GM12878 (cell line): ENCODE results near the gene COL4A2. TPM values are rescaled to one million over a fixed set of nuclear protein-coding genes. Genes with fewer than 3 reads are reported as not detected.

ENCODE experiments used
- ATAC-seq: fragments of 200-7000 bp; cut with Tn5 transposase; 3 replicates; pipeline ENCODE4 v1.9.1; 2020; ENCODE audit warnings: mild to moderate bottlenecking, moderate library complexity
- BruUV-seq: library from RNA; stranded (reverse); fragments of 400-500 nt; replicated peaks from 2 replicates; lab custom pipeline; 2021; lab: Mats Ljungman, UMichigan
- CTCF ChIA-PET: fragments of 300-600 bp; sonication (Branson Sonifier 250); formaldehyde crosslinking; extraction: SDS; loops from one replicate; lab custom pipeline; 2021; ENCODE audit warnings: inconsistent platforms; lab: Yijun Ruan, JAX
- POLR2A ChIA-PET: fragments of 350-600 bp; formaldehyde crosslinking; extraction: SDS; loops from one replicate; lab custom pipeline; 2021; ENCODE audit warnings: inconsistent platforms; lab: Charles Lee
- RAD21 ChIA-PET: fragments of 300-600 bp; sonication (Branson Sonifier 250); formaldehyde crosslinking; loops from one replicate; lab custom pipeline; 2023; ENCODE audit warnings: antibody characterized with exemption; ENCODE audit not compliant: unreplicated experiment; lab: Charles Lee
- SMC1A ChIA-PET: fragments of 300-600 bp; sonication (Branson Sonifier 250); formaldehyde crosslinking; loops from one replicate; lab custom pipeline; 2023; ENCODE audit not compliant: unreplicated experiment, uncharacterized antibody; lab: Charles Lee
- DNase-seq: peaks from one replicate; pipeline ENCODE4 v3.0.0-alpha.2; 2011; ENCODE audit warnings: low read depth, low spot score
- FAIRE-seq: peaks from 3 replicates; lab custom pipeline; 2011; peaks lifted over from hg19 to GRCh38; lab: Jason Lieb, UNC
- H2AFZ ChIP-seq: 2 replicates; pipeline ENCODE4 v1.6.0; 2011; ENCODE audit warnings: low read depth, low read length, control low read depth; ENCODE audit not compliant: control insufficient read depth
- H3K27ac ChIP-seq: 2 replicates; pipeline ENCODE4 v1.5.1; 2011; ENCODE audit warnings: control low read depth; ENCODE audit not compliant: control insufficient read depth, insufficient read depth
- H3K27me3 ChIP-seq, 2 experiments: replicated peaks in 1 of 2; 2 replicates each; pipeline versions ENCODE4 v1.6.0 to v1.6.1; 2011; ENCODE audit warnings: low read length in 1 of 2; ENCODE audit not compliant: control insufficient read depth in 2 of 2, insufficient read depth in 2 of 2
- H3K36me3 ChIP-seq, 2 experiments: 2 replicates each; pipeline ENCODE4 v1.5.1; 2011; ENCODE audit warnings: low read length in 1 of 2; ENCODE audit not compliant: control insufficient read depth in 2 of 2, insufficient read depth in 2 of 2
- H3K4me1 ChIP-seq: 2 replicates; pipeline ENCODE4 v1.6.1; 2011; ENCODE audit warnings: mild to moderate bottlenecking, low read length, moderate library complexity, mixed read lengths; ENCODE audit not compliant: control insufficient read depth, insufficient read depth
- H3K4me2 ChIP-seq: 2 replicates; pipeline ENCODE4 v1.6.0; 2011; ENCODE audit warnings: control low read depth; ENCODE audit not compliant: control insufficient read depth, insufficient read depth
- H3K4me3 ChIP-seq: fragments of 200-600 bp; sonication (generic); 2 replicates; pipeline ENCODE4 v1.5.1; 2016
- H3K79me2 ChIP-seq: 2 replicates; pipeline ENCODE4 v1.6.0; 2011; ENCODE audit warnings: low read length; ENCODE audit not compliant: control insufficient read depth, insufficient read depth
- H3K9ac ChIP-seq: 2 replicates; pipeline ENCODE4 v1.8.0; 2011; ENCODE audit warnings: low read length, control low read depth, mixed read lengths; ENCODE audit not compliant: control insufficient read depth, insufficient read depth
- H3K9me3 ChIP-seq: replicated peaks from 3 replicates; pipeline ENCODE4 v1.5.1; 2011; ENCODE audit warnings: mild to moderate bottlenecking, low read length; ENCODE audit not compliant: control insufficient read depth, insufficient read depth
- H4K20me1 ChIP-seq: 2 replicates; pipeline ENCODE4 v1.6.0; 2011; ENCODE audit not compliant: control insufficient read depth, insufficient read depth
- ELK1 ChIP-seq: IDR thresholded peaks from 2 replicates; pipeline ENCODE4 v1.6.1; 2012; ENCODE audit warnings: low read depth, low read length, improper control_type of control experiment
- GATAD2B ChIP-seq: fragments of 450-650 bp; conservative IDR thresholded peaks from 2 replicates; pipeline ENCODE4 v1.6.1; 2017; ENCODE audit warnings: low read depth, mild to moderate bottlenecking, moderate library complexity
- HCFC1 ChIP-seq: fragments of 150-350 bp; IDR thresholded peaks from 2 replicates; pipeline ENCODE4 v1.6.1; 2014; ENCODE audit warnings: low read length
- IRF3 ChIP-seq: fragments of 450-650 bp; IDR thresholded peaks from 2 replicates; pipeline ENCODE4 v1.6.1; 2014; ENCODE audit warnings: mild to moderate bottlenecking
- KDM1A ChIP-seq: fragments of 200-600 bp; sonication (generic); IDR thresholded peaks from 2 replicates; pipeline ENCODE4 v1.6.1; 2016; ENCODE audit warnings: borderline replicate concordance
- MYB ChIP-seq: fragments of 150-350 bp; IDR thresholded peaks from 2 replicates; pipeline ENCODE4 v1.6.1; 2014; ENCODE audit warnings: mild to moderate bottlenecking, low read depth, low read length, borderline replicate concordance
- NFIC ChIP-seq: IDR thresholded peaks from 2 replicates; pipeline ENCODE4 v1.6.1; 2012; ENCODE audit warnings: low read depth, mild to moderate bottlenecking, inconsistent platforms, low read length, moderate library complexity
- NFYB ChIP-seq: IDR thresholded peaks from 2 replicates; pipeline ENCODE4 v1.6.1; 2011; ENCODE audit warnings: low read depth, mild to moderate bottlenecking, low read length, improper control_type of control experiment, moderate library complexity; ENCODE audit not compliant: insufficient read depth
- NKRF ChIP-seq: fragments of 450-650 bp; conservative IDR thresholded peaks from 2 replicates; pipeline ENCODE4 v1.6.1; 2017; ENCODE audit warnings: mild to moderate bottlenecking, moderate library complexity
- NRF1 ChIP-seq: conservative IDR thresholded peaks from 2 replicates; pipeline ENCODE4 v1.6.1; 2011; ENCODE audit warnings: mild to moderate bottlenecking, low read depth, low read length, improper control_type of control experiment
- RAD51 ChIP-seq: fragments of 450-650 bp; IDR thresholded peaks from 2 replicates; pipeline ENCODE4 v1.6.1; 2016; ENCODE audit warnings: moderate library complexity, mild to moderate bottlenecking, inconsistent platforms
- RBBP5 ChIP-seq: fragments of 200-600 bp; sonication (generic); conservative IDR thresholded peaks from 2 replicates; pipeline ENCODE4 v1.6.1; 2016
- RELA ChIP-seq: fragments of 450-650 bp; IDR thresholded peaks from 2 replicates; pipeline ENCODE4 v1.8.0; 2014; ENCODE audit warnings: borderline replicate concordance; ENCODE audit not compliant: partially characterized antibody
- RFX5 ChIP-seq: IDR thresholded peaks from 2 replicates; pipeline ENCODE4 v1.6.1; 2011; ENCODE audit warnings: low read depth, low read length, improper control_type of control experiment
- TBL1XR1 ChIP-seq: IDR thresholded peaks from 2 replicates; pipeline ENCODE4 v1.6.1; 2012; ENCODE audit warnings: low read depth, low read length, improper control_type of control experiment
- ZBED1 ChIP-seq: IDR thresholded peaks from 2 replicates; pipeline ENCODE4 v1.6.1; 2016; ENCODE audit warnings: borderline replicate concordance
- ZNF24 ChIP-seq: fragments of 450-650 bp; IDR thresholded peaks from 2 replicates; pipeline ENCODE4 v1.6.1; 2017; ENCODE audit warnings: antibody characterized with exemption, mild to moderate bottlenecking
- ZNF622 ChIP-seq: fragments of 450-650 bp; IDR thresholded peaks from 2 replicates; pipeline ENCODE4 v1.6.1; 2017; ENCODE audit warnings: mild to moderate bottlenecking, inconsistent platforms
- WGBS: methylation state at CpG from one replicate; pipeline ENCODE4 v1.1.6; 2016; ENCODE audit warnings: low lambda C conversion rate; ENCODE audit not compliant: insufficient replicate concordance, insufficient coverage; ENCODE audit errors: missing lambda C conversion rate; 5-methylcytosine and 5-hydroxymethylcytosine counted together
- in situ Hi-C: fragments of 300-500 bp; cut with MboI; formaldehyde crosslinking; loops from 9 replicates; pipeline ENCODE4 v1.14.3; 2018; ENCODE audit warnings: mixed read lengths
- intact Hi-C: fragments of 100-400 bp; cut with micrococcal nuclease; formaldehyde crosslinking; loops from one replicate; pipeline ENCODE4 v1.14.2; 2022; ENCODE audit not compliant: unreplicated experiment
- polyA plus RNA-seq, 11 experiments: library from polyadenylated mRNA; depleted of rRNA in 4 of 11; unstranded in 6 of 11; stranded (reverse) in 5 of 11; fragments of >200 nt; fragmentation: Nextera tagmentation in 4 of 11; fragmentation: Illumina TruSeq in 1 of 11; extraction: Ambion mirVana in 4 of 11; extraction: Trizol in 1 of 11; gene quantifications; 1 replicate in 1 of 11; 2 replicates in 10 of 11; pipeline versions ENCODE4 v1.2.1 to v1.2.3, GENCODE V29; 2011 to 2016; ENCODE audit warnings: inconsistent platforms in 2 of 11, missing spikeins in 2 of 11, low read depth in 1 of 11
- total RNA-seq, 4 experiments: library from RNA; depleted of rRNA in 3 of 4; stranded (reverse); fragments of >200 nt in 3 of 4; fragmentation: Illumina TruSeq in 1 of 4; extraction: Trizol in 1 of 4; gene quantifications; 2 replicates each; pipeline versions ENCODE4 v1.2.1 to v1.2.3, GENCODE V29; 2013 to 2021

Gene COL4A2
- total and polyA plus RNA-seq, 10 of the 15 experiments (the other 5 are each of a cell fraction or from before 2014, with no cell fraction given) = 0.16 to 1.6 (median 0.62) TPM; not detected in 3

- H3K9ac ChIP-seq = no peak overlapping the region
- BruUV-seq = no TSS peak
- intact Hi-C loops = no loop called here
- peaks cover 16 to 19% of the 10 kb centered on the region in 2 experiments for H3K27me3 ChIP-seq
- no peaks in the 10 kb centered on the region for H3K36me3 ChIP-seq
- SMC1A ChIA-PET = no interaction called here
- H3K27ac ChIP-seq = no peak overlapping the region
- POLR2A ChIA-PET = no interaction called here
- TF ChIP-seq RBBP5 (no peak), KDM1A (no peak), RAD51 (no peak), RELA (no peak), ZNF622 (no peak), MYB (no peak), HCFC1 (no peak), NRF1 (no peak), GATAD2B (no peak), NFYB (no peak), TBL1XR1 (no peak), RFX5 (no peak), ZBED1 (no peak), NKRF (no peak), ELK1 (no peak), ZNF24 (no peak), NFIC (no peak), IRF3 (no peak)
- TF ChIP-seq, all 136 proteins: peak for 0
- ATAC-seq (no peak), FAIRE-seq (no peak), DNase-seq (no peak)
- H3K4me1 ChIP-seq = no peaks in the 10 kb centered on the region
- ChIA-PET RAD21 (no interaction called here), CTCF (no interaction called here)
- in situ Hi-C loops = no loop called here
- H3K79me2 ChIP-seq = no peaks in the 10 kb centered on the region
- 29% methylated on average over 14 of the region's 14 CpGs for WGBS
- no peaks in the 10 kb centered on the region for H4K20me1 ChIP-seq
- H2AFZ ChIP-seq = no peak overlapping the region
- H3K4me3 ChIP-seq = no peak overlapping the region
- H3K9me3 ChIP-seq = no peaks in the 10 kb centered on the region; the same call in 2 of the 3 replicates
- H3K4me2 ChIP-seq = no peak overlapping the region
Observed at GRCh38 chr13:110310541-110311442, 3.7 kb downstream of the COL4A2 start.
